Measurements from ENCODE around the gene COL18A1. TPM values are rescaled to one million over a fixed set of nuclear protein-coding genes. Genes with fewer than 3 reads are reported as not detected.

COL18A1 gene
- total RNA-seq, 1 experiment from 2014 or later: 0.11 TPM

DNA sequence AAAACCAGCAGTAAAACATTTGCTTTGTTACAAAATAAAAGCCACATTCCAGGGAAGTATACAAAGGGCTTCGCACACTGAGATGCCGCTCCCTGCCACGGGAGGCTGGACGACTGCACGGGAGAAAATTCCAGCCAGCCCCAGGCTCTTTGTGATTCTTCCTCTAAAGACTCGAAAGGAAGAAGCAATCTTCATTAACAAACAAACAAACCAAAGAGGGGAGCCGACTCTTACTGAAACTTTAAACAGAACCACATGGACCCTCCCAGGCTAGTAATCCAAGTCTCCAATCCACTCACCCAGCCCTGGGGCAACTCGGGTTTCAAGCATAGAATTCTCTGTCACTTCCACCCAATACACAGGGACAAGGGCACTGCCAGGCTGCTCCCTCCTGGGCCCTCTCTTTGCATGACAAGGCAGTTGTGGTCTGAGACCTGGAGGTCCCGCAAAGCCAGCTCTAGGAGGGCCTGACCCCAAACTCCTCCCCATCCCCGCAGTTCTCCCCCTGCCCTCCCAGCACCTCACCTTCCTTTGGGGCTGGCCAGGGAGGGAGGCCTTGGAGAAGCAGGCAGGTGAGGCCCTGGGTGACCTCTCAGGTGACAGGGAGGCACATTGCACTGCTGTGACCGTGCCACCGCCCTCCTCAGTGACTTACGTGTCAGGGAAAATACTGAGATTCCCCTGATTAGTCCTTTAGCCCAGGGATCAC, 26.6 kb upstream of the COL18A1 start:
- H3K27me3 ChIP-seq (ENCODE audit: low read length): no peaks in the 10 kb centered on the region
- H3K4me2 ChIP-seq (ENCODE audit: low read depth, low read length, poor library complexity, severe bottlenecking): no peak overlapping the region
- no peak overlapping the region for H3K9ac ChIP-seq (ENCODE audit: low read length)
- DNase-seq: no peak
- no peaks in the 10 kb centered on the region for H3K79me2 ChIP-seq (ENCODE audit: low read length)
- H4K20me1 ChIP-seq (ENCODE audit: insufficient read depth, low read depth, low read length): no peaks in the 10 kb centered on the region
- H3K9me2 ChIP-seq (replicated peaks; ENCODE audit: insufficient read depth, low read length): no peaks in the 10 kb centered on the region
- no peak overlapping the region for H3K4me3 ChIP-seq (ENCODE audit: low read length)
- no peaks in the 10 kb centered on the region for H3K9me3 ChIP-seq (ENCODE audit: low read length)
- H3K4me1 ChIP-seq (ENCODE audit: low read length): peaks cover 9% of the 10 kb centered on the region
- no peaks in the 10 kb centered on the region for H3K36me3 ChIP-seq (ENCODE audit: insufficient read depth, low read length)
- no peak overlapping the region for H3K27ac ChIP-seq (ENCODE audit: low read length)
- no peak overlapping the region for H2AFZ ChIP-seq (ENCODE audit: low read length)

DNA sequence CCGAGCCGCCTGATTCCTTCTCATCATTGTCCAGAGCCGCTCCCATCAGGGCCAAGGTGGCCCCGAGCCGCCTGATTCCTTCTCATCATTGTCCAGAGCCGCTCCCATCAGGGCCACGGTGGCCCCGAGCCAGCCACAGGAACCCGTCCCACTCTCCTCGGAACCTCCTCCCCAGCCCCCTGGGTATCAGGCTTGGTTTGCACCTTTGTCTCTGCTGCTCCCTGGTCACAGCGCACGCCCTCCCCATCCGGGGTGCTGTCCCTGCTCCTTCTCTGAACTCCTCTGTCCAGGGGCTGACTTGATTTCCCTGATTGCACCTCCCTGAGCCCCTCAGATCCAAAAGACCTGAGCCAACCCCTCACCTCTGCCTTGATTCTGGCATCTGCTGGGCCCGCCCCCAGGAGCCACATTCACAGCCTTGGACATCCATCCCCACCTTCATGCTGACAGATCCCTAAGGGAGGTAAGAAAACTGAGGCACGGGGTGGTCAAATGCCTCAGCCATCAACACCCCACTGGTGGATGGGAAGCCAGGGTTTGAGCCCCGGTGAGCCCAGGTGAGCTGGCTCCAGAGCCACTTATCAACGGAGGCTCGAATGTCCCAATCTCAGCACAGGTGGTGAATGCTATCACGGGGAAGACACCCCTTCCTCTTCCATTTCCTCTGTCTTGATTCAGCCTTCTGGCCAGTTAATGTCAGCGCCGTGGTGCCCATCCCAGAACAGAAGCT, 25.6 kb upstream of the COL18A1 start:
- no peak overlapping the region for H3K9ac ChIP-seq (ENCODE audit: low read length)
- no peaks in the 10 kb centered on the region for H3K36me3 ChIP-seq (ENCODE audit: insufficient read depth, low read length)
- no peak overlapping the region for H3K4me2 ChIP-seq (ENCODE audit: low read depth, low read length, poor library complexity, severe bottlenecking)
- no peak overlapping the region for H2AFZ ChIP-seq (ENCODE audit: low read length)
- no peaks in the 10 kb centered on the region for H3K9me3 ChIP-seq (ENCODE audit: low read length)
- no peak overlapping the region for H3K4me3 ChIP-seq (ENCODE audit: low read length)
- no peaks in the 10 kb centered on the region for H3K79me2 ChIP-seq (ENCODE audit: low read length)
- H3K9me2 ChIP-seq (replicated peaks; ENCODE audit: insufficient read depth, low read length): no peaks in the 10 kb centered on the region
- no peak for DNase-seq
- H4K20me1 ChIP-seq (ENCODE audit: insufficient read depth, low read depth, low read length): no peaks in the 10 kb centered on the region
- H3K27me3 ChIP-seq (ENCODE audit: low read length): no peaks in the 10 kb centered on the region
- H3K4me1 ChIP-seq (ENCODE audit: low read length): peaks cover 9% of the 10 kb centered on the region
- H3K27ac ChIP-seq (ENCODE audit: low read length): no peak overlapping the region

- no peaks in the 10 kb centered on the region for H3K36me3 ChIP-seq (ENCODE audit: insufficient read depth, low read length)
- no peak overlapping the region for H3K4me3 ChIP-seq (ENCODE audit: low read length)
- peaks cover 9% of the 10 kb centered on the region for H3K4me1 ChIP-seq (ENCODE audit: low read length)
- H3K4me2 ChIP-seq (ENCODE audit: low read depth, low read length, poor library complexity, severe bottlenecking): no peak overlapping the region
- H2AFZ ChIP-seq (ENCODE audit: low read length): no peak overlapping the region
- no peaks in the 10 kb centered on the region for H3K9me3 ChIP-seq (ENCODE audit: low read length)
- H3K9me2 ChIP-seq (replicated peaks; ENCODE audit: insufficient read depth, low read length): no peaks in the 10 kb centered on the region
- no peaks in the 10 kb centered on the region for H4K20me1 ChIP-seq (ENCODE audit: insufficient read depth, low read depth, low read length)
- no peaks in the 10 kb centered on the region for H3K27me3 ChIP-seq (ENCODE audit: low read length)
- DNase-seq: no peak
- H3K27ac ChIP-seq (ENCODE audit: low read length): no peak overlapping the region
- H3K9ac ChIP-seq (ENCODE audit: low read length): no peak overlapping the region
- no peaks in the 10 kb centered on the region for H3K79me2 ChIP-seq (ENCODE audit: low read length)
Measured at GRCh38 chr21:45379901-45380330, 25.0 kb upstream of the COL18A1 start.

DNA sequence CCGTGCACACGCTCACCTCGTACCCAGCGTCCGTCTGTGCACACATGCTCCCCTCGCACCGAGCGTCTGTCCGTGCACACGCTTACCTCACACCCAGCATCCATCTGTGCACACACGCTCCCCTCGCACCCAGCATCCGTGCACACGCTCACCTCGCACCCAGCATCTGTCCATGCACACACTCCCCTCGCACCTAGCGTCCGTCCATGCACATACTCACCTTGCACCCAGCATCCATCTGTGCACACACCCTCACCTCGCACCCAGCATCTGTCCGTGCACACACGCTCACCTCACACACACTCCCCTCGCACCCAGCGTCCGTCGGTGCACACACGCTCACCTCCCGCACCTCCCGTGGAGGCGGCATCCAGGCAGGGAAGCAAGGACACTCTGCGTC, 24.4 kb upstream of the COL18A1 start:
- H3K4me1 ChIP-seq (ENCODE audit: low read length): peaks cover 9% of the 10 kb centered on the region
- no peaks in the 10 kb centered on the region for H3K36me3 ChIP-seq (ENCODE audit: insufficient read depth, low read length)
- DNase-seq: no peak
- no peaks in the 10 kb centered on the region for H4K20me1 ChIP-seq (ENCODE audit: insufficient read depth, low read depth, low read length)
- no peaks in the 10 kb centered on the region for H3K9me2 ChIP-seq (replicated peaks; ENCODE audit: insufficient read depth, low read length)
- H3K27ac ChIP-seq (ENCODE audit: low read length): no peak overlapping the region
- no peak overlapping the region for H3K4me2 ChIP-seq (ENCODE audit: low read depth, low read length, poor library complexity, severe bottlenecking)
- no peaks in the 10 kb centered on the region for H3K79me2 ChIP-seq (ENCODE audit: low read length)
- H3K4me3 ChIP-seq (ENCODE audit: low read length): no peak overlapping the region
- H3K9ac ChIP-seq (ENCODE audit: low read length): no peak overlapping the region
- no peak overlapping the region for H2AFZ ChIP-seq (ENCODE audit: low read length)
- no peaks in the 10 kb centered on the region for H3K27me3 ChIP-seq (ENCODE audit: low read length)
- H3K9me3 ChIP-seq (ENCODE audit: low read length): no peaks in the 10 kb centered on the region

GRCh38 chr21:45381036-45381787, 23.8 kb upstream of the COL18A1 start:
- Histone ChIP-seq H3K9me3 (ENCODE audit: low read length) (no peaks in the 10 kb centered on the region), H3K4me1 (ENCODE audit: low read length) (peaks cover 9% of the 10 kb centered on the region), H3K9me2 (replicated peaks; ENCODE audit: insufficient read depth, low read length) (no peaks in the 10 kb centered on the region), H3K79me2 (ENCODE audit: low read length) (no peaks in the 10 kb centered on the region), H3K4me3 (ENCODE audit: low read length) (no peak overlapping the region), H3K36me3 (ENCODE audit: insufficient read depth, low read length) (no peaks in the 10 kb centered on the region), H3K27ac (ENCODE audit: low read length) (no peak overlapping the region), H3K4me2 (ENCODE audit: low read depth, low read length, poor library complexity, severe bottlenecking) (no peak overlapping the region), H3K27me3 (ENCODE audit: low read length) (no peaks in the 10 kb centered on the region), H4K20me1 (ENCODE audit: insufficient read depth, low read depth, low read length) (no peaks in the 10 kb centered on the region), H2AFZ (ENCODE audit: low read length) (no peak overlapping the region), H3K9ac (ENCODE audit: low read length) (no peak overlapping the region)
- DNase-seq: no peak

GRCh38 chr21:45381865-45382696, 22.9 kb upstream of the COL18A1 start:
- H3K9me2 ChIP-seq (replicated peaks; ENCODE audit: insufficient read depth, low read length): no peaks in the 10 kb centered on the region
- no peak for DNase-seq
- H3K4me1 ChIP-seq (ENCODE audit: low read length): peaks cover 4% of the 10 kb centered on the region
- H4K20me1 ChIP-seq (ENCODE audit: insufficient read depth, low read depth, low read length): no peaks in the 10 kb centered on the region
- H3K27me3 ChIP-seq (ENCODE audit: low read length): no peaks in the 10 kb centered on the region
- H3K9me3 ChIP-seq (ENCODE audit: low read length): no peaks in the 10 kb centered on the region
- no peaks in the 10 kb centered on the region for H3K79me2 ChIP-seq (ENCODE audit: low read length)
- H3K36me3 ChIP-seq (ENCODE audit: insufficient read depth, low read length): no peaks in the 10 kb centered on the region
- no peak overlapping the region for H3K27ac ChIP-seq (ENCODE audit: low read length)
- no peak overlapping the region for H3K9ac ChIP-seq (ENCODE audit: low read length)
- no peak overlapping the region for H3K4me3 ChIP-seq (ENCODE audit: low read length)
- no peak overlapping the region for H2AFZ ChIP-seq (ENCODE audit: low read length)
- H3K4me2 ChIP-seq (ENCODE audit: low read depth, low read length, poor library complexity, severe bottlenecking): no peak overlapping the region

- no peaks in the 10 kb centered on the region for H3K4me1 ChIP-seq (ENCODE audit: low read length)
- no peaks in the 10 kb centered on the region for H3K79me2 ChIP-seq (ENCODE audit: low read length)
- no peaks in the 10 kb centered on the region for H3K36me3 ChIP-seq (ENCODE audit: insufficient read depth, low read length)
- no peak for DNase-seq
- H3K9me3 ChIP-seq (ENCODE audit: low read length): no peaks in the 10 kb centered on the region
- no peak overlapping the region for H3K4me3 ChIP-seq (ENCODE audit: low read length)
- no peak overlapping the region for H3K4me2 ChIP-seq (ENCODE audit: low read depth, low read length, poor library complexity, severe bottlenecking)
- H3K27me3 ChIP-seq (ENCODE audit: low read length): no peaks in the 10 kb centered on the region
- no peak overlapping the region for H3K9ac ChIP-seq (ENCODE audit: low read length)
- no peaks in the 10 kb centered on the region for H4K20me1 ChIP-seq (ENCODE audit: insufficient read depth, low read depth, low read length)
- H3K27ac ChIP-seq (ENCODE audit: low read length): no peak overlapping the region
- H2AFZ ChIP-seq (ENCODE audit: low read length): no peak overlapping the region
- H3K9me2 ChIP-seq (replicated peaks; ENCODE audit: insufficient read depth, low read length): no peaks in the 10 kb centered on the region
Measured at GRCh38 chr21:45382697-45382997, 22.3 kb upstream of the COL18A1 start.
